Sigmoid colon (tissue), 3 donors: Measurements from ENCODE around the gene CNTN1.

Source experiments
- CTCF ChIP-seq, 4 experiments: fragments of 450-650 bp in 3 of 4; fragments of 200-600 bp in 1 of 4; IDR thresholded peaks; one replicate each; pipeline ENCODE4 v1.5.1; 2016 to 2019; ENCODE audit warnings: antibody characterized with exemption in 4 of 4, mild to moderate bottlenecking in 3 of 4, moderate library complexity in 2 of 4
- POLR2A ChIP-seq, 2 donors: fragments of 450-650 bp; IDR thresholded peaks; one replicate each; pipeline ENCODE4 v1.6.1; 2016; ENCODE audit warnings: antibody characterized with exemption in 2 of 2, mild to moderate bottlenecking in 2 of 2, moderate library complexity in 2 of 2

GRCh38 chr12:40775661-40776060 is 83.4 kb downstream of the CNTN1 start:
- no peak for TF ChIP-seq CTCF (IDR thresholded peaks at IDR 0.05)
- no peak for TF ChIP-seq POLR2A (IDR thresholded peaks at IDR 0.05)
